Heart left ventricle (tissue), 13 donors: ENCODE data around the gene IFT43.

Source experiments
- POLR2A ChIP-seq, 2 donors: fragments of 450-650 bp; IDR thresholded peaks; one replicate each; pipeline ENCODE4 v1.6.1; 2017; ENCODE audit warnings: antibody characterized with exemption in 2 of 2, mild to moderate bottlenecking in 2 of 2, moderate library complexity in 2 of 2
- TF ChIP-seq, protein P1 (sequence below), 12 donors: fragments of 200-600 bp; sonication (generic) in 4 of 12; IDR thresholded peaks; one replicate each; pipeline versions ENCODE4 v1.5.0 to v1.8.0; 2018 to 2022; ENCODE audit warnings: antibody characterized with exemption in 12 of 12, mild to moderate bottlenecking in 5 of 12
- donor health status: ischemic (EF 13 %, LVEDD 7.1; RV severe dilation, severe dysfunction).
- donor health status: DM: no; HTN: yes; CAD: no.
- donor health status: DM: no; HTN: no; CAD: no.
- donor health status: ischemic (EF 25% LVEDD 6.9; RV normal size, moderate dysfunction).
- donor health status: ischemic (EF 25% LVEDD 5.7; RV mildly dilated, moderate dysfunction).
- donor health status: ischemic (EF 35%, LVEDD 5.7; RV mildly dilated, moderate dysfunction).
- donor health status: nonischemic (EF 11% LVEDD 7.7; RV severe dilation, severe dysfunction).
- donor health status: DM: yes; HTN: yes; CAD: no.
- donor health status: PGD.
- donor health status: ischemic (EF 29% LVEDD 5.4; RV normal size, mild dysfunction).
- donor health status: nonischemic (EF 23%, LVEDD 6.1; RV moderate dilation, normal function).

DNA sequence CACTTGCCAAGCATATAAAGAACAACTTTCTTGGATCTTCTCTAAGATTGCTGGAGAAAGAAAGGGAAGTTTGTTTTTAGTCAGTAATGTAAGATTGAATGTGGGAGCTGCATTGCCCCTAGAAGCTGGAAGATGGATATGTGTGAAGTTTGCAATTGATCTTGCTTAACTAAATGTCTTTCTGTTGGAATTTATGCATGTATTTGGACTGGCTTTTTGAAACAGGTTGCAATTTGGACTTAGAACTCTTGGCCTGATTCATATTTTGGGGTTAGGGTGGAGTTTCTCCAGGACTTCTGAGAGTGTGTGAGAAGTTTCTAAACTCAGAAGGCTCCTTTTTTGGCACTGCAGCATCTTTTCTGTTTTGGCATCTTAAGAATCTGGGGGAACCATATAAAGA, 26.4 kb downstream of the IFT43 start:
- TF ChIP-seq, protein P1, sequence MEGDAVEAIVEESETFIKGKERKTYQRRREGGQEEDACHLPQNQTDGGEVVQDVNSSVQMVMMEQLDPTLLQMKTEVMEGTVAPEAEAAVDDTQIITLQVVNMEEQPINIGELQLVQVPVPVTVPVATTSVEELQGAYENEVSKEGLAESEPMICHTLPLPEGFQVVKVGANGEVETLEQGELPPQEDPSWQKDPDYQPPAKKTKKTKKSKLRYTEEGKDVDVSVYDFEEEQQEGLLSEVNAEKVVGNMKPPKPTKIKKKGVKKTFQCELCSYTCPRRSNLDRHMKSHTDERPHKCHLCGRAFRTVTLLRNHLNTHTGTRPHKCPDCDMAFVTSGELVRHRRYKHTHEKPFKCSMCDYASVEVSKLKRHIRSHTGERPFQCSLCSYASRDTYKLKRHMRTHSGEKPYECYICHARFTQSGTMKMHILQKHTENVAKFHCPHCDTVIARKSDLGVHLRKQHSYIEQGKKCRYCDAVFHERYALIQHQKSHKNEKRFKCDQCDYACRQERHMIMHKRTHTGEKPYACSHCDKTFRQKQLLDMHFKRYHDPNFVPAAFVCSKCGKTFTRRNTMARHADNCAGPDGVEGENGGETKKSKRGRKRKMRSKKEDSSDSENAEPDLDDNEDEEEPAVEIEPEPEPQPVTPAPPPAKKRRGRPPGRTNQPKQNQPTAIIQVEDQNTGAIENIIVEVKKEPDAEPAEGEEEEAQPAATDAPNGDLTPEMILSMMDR (IDR thresholded peaks at IDR 0.05), result no peak
- TF ChIP-seq POLR2A (IDR thresholded peaks at IDR 0.05), result no peak
